Keratinocyte (primary cell): Measurements from ENCODE around the gene PGPEP1. TPM values are rescaled to one million over a fixed set of nuclear protein-coding genes. Genes with fewer than 3 reads are reported as not detected.

Source experiments
- DNase-seq: peaks from one replicate; pipeline ENCODE4 v3.0.0-alpha.2; 2011; ENCODE audit warnings: low read depth, missing footprints, low spot score
- FAIRE-seq: peaks from 2 replicates; lab custom pipeline; 2011; peaks lifted over from hg19 to GRCh38; lab: Jason Lieb, UNC
- H2AFZ ChIP-seq: 2 replicates; pipeline ENCODE4 v1.6.0; 2012; ENCODE audit warnings: low read length, control low read depth, inconsistent platforms; ENCODE audit not compliant: control insufficient read depth
- H3K27ac ChIP-seq: 2 replicates; pipeline ENCODE4 v1.5.1; 2011; ENCODE audit warnings: low read length; ENCODE audit not compliant: control insufficient read depth, insufficient read depth
- H3K27me3 ChIP-seq: 3 replicates; pipeline ENCODE4 v1.6.0; 2011; ENCODE audit warnings: low read length; ENCODE audit not compliant: control insufficient read depth, insufficient read depth; ENCODE audit errors: extremely low read depth
- H3K36me3 ChIP-seq, 2 experiments: 2 replicates in 1 of 2; 3 replicates in 1 of 2; pipeline ENCODE4 v1.5.1; 2011; ENCODE audit warnings: low read length in 2 of 2, mild to moderate bottlenecking in 1 of 2; ENCODE audit not compliant: control insufficient read depth in 2 of 2, insufficient read depth in 2 of 2; ENCODE audit errors: extremely low read depth in 1 of 2
- H3K4me1 ChIP-seq: 3 replicates; pipeline ENCODE4 v1.5.1; 2011; ENCODE audit warnings: low read length; ENCODE audit not compliant: control insufficient read depth, insufficient read depth; ENCODE audit errors: extremely low read depth
- H3K4me2 ChIP-seq: 3 replicates; pipeline ENCODE4 v1.6.0; 2011; ENCODE audit warnings: low read depth, low read length; ENCODE audit not compliant: control insufficient read depth, insufficient read depth; ENCODE audit errors: extremely low read depth
- H3K4me3 ChIP-seq, 3 experiments: fragments of 200-600 bp in 1 of 3; sonication (generic) in 1 of 3; 2 replicates in 2 of 3; 3 replicates in 1 of 3; pipeline ENCODE4 v1.5.1; 2011 to 2016; ENCODE audit warnings: low read length in 3 of 3, mild to moderate bottlenecking in 3 of 3, control low read depth in 2 of 3, inconsistent platforms in 1 of 3, low read depth in 1 of 3, mixed read lengths in 1 of 3, mixed run types in 1 of 3, moderate library complexity in 1 of 3; ENCODE audit not compliant: control insufficient read depth in 2 of 3, insufficient read depth in 2 of 3; ENCODE audit errors: extremely low read depth in 1 of 3
- H3K79me2 ChIP-seq: 2 replicates; pipeline ENCODE4 v1.6.0; 2012; ENCODE audit warnings: low read length; ENCODE audit not compliant: control insufficient read depth, insufficient read depth
- H3K9ac ChIP-seq: 3 replicates; pipeline ENCODE4 v1.6.0; 2011; ENCODE audit warnings: low read length; ENCODE audit not compliant: control insufficient read depth, insufficient read depth; ENCODE audit errors: extremely low read depth
- H3K9me1 ChIP-seq: 3 replicates; pipeline ENCODE4 v1.6.0; 2011; ENCODE audit warnings: low read length; ENCODE audit not compliant: control insufficient read depth, insufficient read depth; ENCODE audit errors: extremely low read depth
- H3K9me3 ChIP-seq: 2 replicates; pipeline ENCODE4 v1.5.1; 2012; ENCODE audit warnings: low read depth, low read length; ENCODE audit not compliant: control insufficient read depth
- H4K20me1 ChIP-seq: 3 replicates; pipeline ENCODE4 v1.6.0; 2011; ENCODE audit warnings: low read length; ENCODE audit not compliant: control insufficient read depth, insufficient read depth; ENCODE audit errors: extremely low read depth
- EZH2 ChIP-seq: IDR thresholded peaks from one replicate; pipeline ENCODE4 v1.6.1; 2012; ENCODE audit warnings: inconsistent platforms, mild to moderate bottlenecking, low read length, moderate library complexity
- dilution Hi-C: fragments of 300-500 bp; cut with MboI; formaldehyde crosslinking; loops from one replicate; pipeline ENCODE4 v1.7.0; 2020; ENCODE audit warnings: low sequenced_read_pairs; ENCODE audit not compliant: extremely low pct_ligation_motif_present
- polyA plus RNA-seq, 5 experiments: library from polyadenylated mRNA; depleted of rRNA in 3 of 5; stranded (reverse) in 3 of 5; stranded (forward) in 1 of 5; unstranded in 1 of 5; fragments of >200 nt; gene quantifications; 1 replicate in 1 of 5; 2 replicates in 3 of 5; 3 replicates in 1 of 5; pipeline versions ENCODE4 v1.2.1 to v1.2.3, GENCODE V29; 2011 to 2012; ENCODE audit warnings: missing spikeins in 2 of 5, low read depth in 1 of 5, low replicate concordance in 1 of 5
- TF ChIP-seq, protein P1 (sequence below), 3 experiments: IDR thresholded peaks in 1 of 3; conservative IDR thresholded peaks in 1 of 3; optimal IDR thresholded peaks in 1 of 3; 2 replicates in 2 of 3; 3 replicates in 1 of 3; pipeline versions ENCODE3 to v1.5.1; 2011; ENCODE audit warnings: low read length in 3 of 3, mild to moderate bottlenecking in 3 of 3, moderate library complexity in 2 of 3, control low read depth in 1 of 3, inconsistent platforms in 1 of 3; ENCODE audit not compliant: insufficient read depth in 2 of 3; ENCODE audit errors: extremely low read depth in 1 of 3

Gene PGPEP1
- polyA plus RNA-seq, 1 donor (not counting 4 experiments of a cell fraction or from before 2014, with no cell fraction given), result 5.6 TPM

DNA sequence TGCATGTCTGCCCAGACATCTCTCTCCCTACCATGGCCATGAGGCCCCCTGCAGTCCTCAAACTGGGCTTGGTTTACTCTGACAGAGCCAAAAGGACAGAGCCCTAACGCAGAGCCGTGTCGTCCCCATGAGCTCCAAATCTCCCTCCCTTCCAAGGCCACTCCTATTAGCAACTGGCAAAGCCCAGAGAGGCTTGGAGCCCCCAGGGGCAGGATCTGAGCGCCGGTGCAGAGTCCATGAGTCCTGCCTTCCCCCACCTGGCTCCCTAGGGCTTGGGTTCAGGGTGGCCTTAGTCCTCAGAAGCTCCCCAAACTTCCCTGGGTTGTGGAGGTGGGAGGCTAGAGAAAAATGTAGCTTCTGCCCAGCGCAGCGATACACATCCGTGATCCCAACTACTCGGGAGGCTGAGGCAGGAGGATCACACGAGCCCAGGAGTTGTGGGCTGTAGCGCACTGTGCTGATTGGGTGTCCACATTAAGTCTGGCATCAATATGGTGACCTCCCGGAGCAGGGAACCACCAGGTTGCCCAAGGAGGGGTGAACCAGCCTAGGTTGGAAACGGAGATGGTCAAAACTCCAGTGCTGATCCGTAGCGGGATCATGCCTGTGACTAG is 7.4 kb upstream of the PGPEP1 start:
- TF ChIP-seq EZH2, result no peak
- TF ChIP-seq, protein P1, sequence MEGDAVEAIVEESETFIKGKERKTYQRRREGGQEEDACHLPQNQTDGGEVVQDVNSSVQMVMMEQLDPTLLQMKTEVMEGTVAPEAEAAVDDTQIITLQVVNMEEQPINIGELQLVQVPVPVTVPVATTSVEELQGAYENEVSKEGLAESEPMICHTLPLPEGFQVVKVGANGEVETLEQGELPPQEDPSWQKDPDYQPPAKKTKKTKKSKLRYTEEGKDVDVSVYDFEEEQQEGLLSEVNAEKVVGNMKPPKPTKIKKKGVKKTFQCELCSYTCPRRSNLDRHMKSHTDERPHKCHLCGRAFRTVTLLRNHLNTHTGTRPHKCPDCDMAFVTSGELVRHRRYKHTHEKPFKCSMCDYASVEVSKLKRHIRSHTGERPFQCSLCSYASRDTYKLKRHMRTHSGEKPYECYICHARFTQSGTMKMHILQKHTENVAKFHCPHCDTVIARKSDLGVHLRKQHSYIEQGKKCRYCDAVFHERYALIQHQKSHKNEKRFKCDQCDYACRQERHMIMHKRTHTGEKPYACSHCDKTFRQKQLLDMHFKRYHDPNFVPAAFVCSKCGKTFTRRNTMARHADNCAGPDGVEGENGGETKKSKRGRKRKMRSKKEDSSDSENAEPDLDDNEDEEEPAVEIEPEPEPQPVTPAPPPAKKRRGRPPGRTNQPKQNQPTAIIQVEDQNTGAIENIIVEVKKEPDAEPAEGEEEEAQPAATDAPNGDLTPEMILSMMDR (optimal IDR thresholded peaks at IDR 0.05 in 1 of 3, IDR thresholded peaks at IDR 0.05 in 1 of 3, conservative IDR thresholded peaks at IDR 0.05 in 1 of 3; ENCODE audit: extremely low read depth in 1 of 3, insufficient read depth in 2 of 3, low read length in 3 of 3), result no peak
- FAIRE-seq (no peak), DNase-seq (no peak)
- no peaks in the 10 kb centered on the region for H4K20me1 ChIP-seq
- H3K9me3 ChIP-seq, result no peaks in the 10 kb centered on the region
- no peaks in the 10 kb centered on the region for H3K9me1 ChIP-seq
- H3K4me3 ChIP-seq, result no peak overlapping the region
- no peaks in the 10 kb centered on the region for H3K79me2 ChIP-seq
- H3K9ac ChIP-seq, result no peak overlapping the region
- no peak overlapping the region for H3K27ac ChIP-seq
- H3K4me1 ChIP-seq, result peaks cover 13% of the 10 kb centered on the region
- H3K4me2 ChIP-seq, result no peak overlapping the region
- dilution Hi-C loops, result no loop called here
- no peak overlapping the region for H2AFZ ChIP-seq
- H3K27me3 ChIP-seq, result no peaks in the 10 kb centered on the region
- H3K36me3 ChIP-seq, result no peaks in the 10 kb centered on the region

DNA sequence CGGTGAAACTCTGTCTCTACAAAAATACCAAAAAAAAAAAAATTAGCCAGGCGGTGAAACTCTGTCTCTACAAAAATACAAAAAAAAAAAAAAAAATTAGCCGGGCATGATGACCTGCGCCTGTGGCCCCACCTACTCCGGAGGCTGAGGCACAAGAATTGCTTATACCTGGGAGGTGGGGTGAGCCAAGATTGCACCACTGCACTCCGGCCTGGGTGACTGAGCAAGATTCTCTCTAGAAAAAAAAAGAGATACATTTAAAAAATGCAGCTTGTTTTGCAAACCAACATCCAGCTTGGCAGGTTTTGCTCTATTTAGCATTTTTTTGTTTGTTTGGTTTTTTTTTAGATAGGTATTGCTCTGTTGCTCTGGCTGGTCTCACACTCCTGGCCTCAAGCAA is 6.7 kb upstream of the PGPEP1 start:
- DNase-seq (no peak), FAIRE-seq (no peak)
- Histone ChIP-seq H3K36me3 (no peaks in the 10 kb centered on the region), H3K4me1 (peaks cover 10% of the 10 kb centered on the region), H3K79me2 (no peaks in the 10 kb centered on the region), H3K9me3 (no peaks in the 10 kb centered on the region), H3K4me2 (no peak overlapping the region), H3K9ac (no peak overlapping the region), H2AFZ (no peak overlapping the region), H3K27ac (no peak overlapping the region), H3K27me3 (no peaks in the 10 kb centered on the region), H3K4me3 (no peak overlapping the region), H4K20me1 (no peaks in the 10 kb centered on the region), H3K9me1 (no peaks in the 10 kb centered on the region)
- TF ChIP-seq, protein P1 (optimal IDR thresholded peaks at IDR 0.05 in 1 of 3, IDR thresholded peaks at IDR 0.05 in 1 of 3, conservative IDR thresholded peaks at IDR 0.05 in 1 of 3; ENCODE audit: extremely low read depth in 1 of 3, insufficient read depth in 2 of 3, low read length in 3 of 3), result no peak
- no peak for TF ChIP-seq EZH2
- dilution Hi-C loops, result no loop called here
